ENCODE results near the gene CTRB1.
A peak's percentile ranks its signal among the peaks of the same experiment; 100 is the strongest.
"Not testable (repeated sequence)": the region's sequence is repeated elsewhere in the genome, so short reads cannot be mapped to it uniquely, and the experiment has no call there.

CTRB1 gene

DNA sequence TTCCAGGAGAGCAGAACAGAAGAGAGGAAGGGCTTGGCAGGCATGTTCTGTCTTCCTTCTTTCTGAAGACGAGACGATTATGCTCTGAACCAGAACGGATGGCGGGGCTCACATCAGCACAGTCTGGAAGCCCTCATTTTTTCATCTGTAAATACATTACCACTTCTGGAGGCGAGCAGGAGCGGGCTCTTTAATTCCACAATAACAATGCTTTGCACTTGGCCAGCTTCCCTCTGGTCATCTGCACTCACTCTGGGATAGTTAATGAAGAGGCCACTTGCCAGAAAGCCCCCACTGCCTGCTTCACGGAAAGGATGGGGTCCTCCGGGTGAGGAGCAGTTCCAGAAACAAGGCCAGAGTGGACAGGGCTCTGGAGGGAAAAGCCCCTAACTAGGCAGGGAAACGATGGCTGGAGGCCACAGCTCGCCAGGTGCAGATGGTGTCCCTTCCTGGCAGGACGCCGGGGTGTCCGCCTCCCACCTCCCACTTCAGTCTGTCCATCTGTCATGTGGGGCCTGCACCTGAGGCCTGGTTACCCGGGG, 45.7 kb downstream of the CTRB1 start:
- Histone ChIP-seq H3K4me3 (peak overlapping the region; percentile 47 to 78 (median 62)), H3K27ac (peak overlapping the region in 19 of 21 experiments; percentile 71 to 98 (median 90))

DNA sequence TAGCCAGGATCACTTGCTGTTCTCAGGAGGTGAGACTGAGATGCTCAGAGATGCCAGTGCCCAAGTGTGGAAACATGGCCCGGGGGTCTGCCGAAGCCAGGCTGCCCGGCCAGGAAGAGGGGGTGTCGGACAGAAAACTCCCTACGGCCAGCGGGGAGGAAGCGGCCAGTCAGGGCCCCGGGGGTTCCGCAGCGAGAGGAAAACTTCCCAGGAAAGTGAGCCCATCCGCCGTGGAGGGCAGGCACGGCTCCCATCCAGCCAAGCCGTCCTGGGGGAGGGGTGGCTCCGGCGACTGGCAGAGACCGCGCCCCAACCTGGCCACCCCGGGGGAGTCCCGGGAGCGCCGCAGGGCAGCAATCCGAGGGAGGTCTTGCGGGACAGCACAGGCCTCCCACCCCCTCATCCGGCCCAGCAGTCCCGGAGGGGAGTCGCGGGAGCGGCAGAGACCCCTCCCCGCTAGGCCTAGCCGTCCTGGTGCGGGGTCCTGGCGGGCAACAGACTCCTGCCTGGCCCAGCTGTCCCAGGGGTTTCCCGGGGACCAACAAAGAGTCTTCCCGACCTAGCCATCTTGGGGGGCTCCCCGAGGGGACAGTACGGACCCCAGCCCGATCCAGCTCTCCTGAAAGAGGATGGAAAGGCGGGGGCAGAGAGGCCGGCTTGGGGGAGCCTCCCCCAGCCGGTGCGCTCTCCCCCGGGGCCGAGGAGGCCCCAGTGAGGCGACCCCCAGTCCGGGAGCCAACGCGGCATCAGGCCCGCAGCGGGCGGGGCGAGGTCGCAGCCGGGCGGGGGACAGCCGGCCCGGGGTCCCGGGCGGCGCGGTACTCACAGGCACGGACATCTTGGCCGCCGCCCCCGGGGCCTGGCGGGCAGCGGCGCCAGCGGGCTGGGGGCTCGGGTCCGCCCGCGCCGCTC, 46.5 kb downstream of the CTRB1 start:
- Histone ChIP-seq H3K27ac (peak overlapping the region; percentile 71 to 98 (median 87)), H3K4me3 (peak overlapping the region; percentile 47 to 78 (median 62))

- H3K4me3 ChIP-seq, result peak overlapping the region; percentile 47 to 78 (median 62)
- H3K27ac ChIP-seq, result peak overlapping the region; percentile 71 to 98 (median 87)
Observed at GRCh38 chr16:75265911-75266701, 47.3 kb downstream of the CTRB1 start.

DNA sequence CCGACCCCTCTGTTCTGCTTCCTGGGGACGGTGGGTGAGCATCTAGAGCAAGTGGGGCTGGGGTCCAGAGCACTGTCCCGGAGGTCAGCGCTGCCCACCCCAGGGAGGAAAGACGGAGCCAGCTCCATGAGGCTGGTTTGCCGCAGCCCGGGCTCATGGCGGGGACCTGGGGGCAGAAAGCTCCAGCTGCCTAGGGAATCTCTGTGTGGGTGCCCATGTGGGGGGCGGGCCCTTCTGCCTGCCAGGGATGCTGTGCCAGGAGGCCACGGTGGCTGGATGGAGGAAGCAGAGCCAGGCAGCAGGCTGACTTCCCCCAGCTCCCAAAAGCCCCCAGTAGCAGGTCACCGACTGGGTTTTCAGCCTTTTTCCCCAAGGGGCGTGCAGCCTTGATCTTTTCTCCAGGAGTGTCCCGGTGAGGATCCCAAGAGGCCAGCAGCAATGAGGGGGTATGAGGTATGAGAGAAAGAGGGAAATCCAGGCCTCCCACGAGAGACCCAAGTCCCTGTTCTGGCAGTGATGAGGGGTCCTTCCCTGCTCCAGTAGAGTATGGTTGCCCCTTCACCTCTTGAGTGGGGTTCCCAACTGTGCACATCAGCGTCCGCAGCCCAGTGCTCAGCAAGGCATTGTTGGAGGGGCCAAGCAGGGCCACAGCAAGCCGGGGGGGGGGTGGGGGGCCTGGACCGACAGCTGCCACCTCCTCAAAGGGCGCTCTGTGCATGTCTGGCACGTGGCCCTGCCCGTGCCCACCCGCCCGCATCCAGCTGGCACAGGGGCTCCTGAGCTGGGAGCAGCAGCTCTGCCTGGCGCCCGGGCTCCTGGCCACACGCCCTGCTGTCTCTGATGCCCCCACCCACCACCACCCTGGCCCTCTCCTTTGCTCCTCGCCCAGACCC, 48.2 kb downstream of the CTRB1 start:
- Histone ChIP-seq H3K27ac (peak overlapping the region in 5 of 21 experiments; percentile 24 to 98 (median 90)), H3K4me3 (peak overlapping the region in 1 of 7 experiments; percentile 47)

- Histone ChIP-seq H3K4me3 (no peak overlapping the region), H3K27ac (peak overlapping the region in 2 of 21 experiments; percentile 24 to 51)
Observed at GRCh38 chr16:75267631-75268264, 49.0 kb downstream of the CTRB1 start.

DNA sequence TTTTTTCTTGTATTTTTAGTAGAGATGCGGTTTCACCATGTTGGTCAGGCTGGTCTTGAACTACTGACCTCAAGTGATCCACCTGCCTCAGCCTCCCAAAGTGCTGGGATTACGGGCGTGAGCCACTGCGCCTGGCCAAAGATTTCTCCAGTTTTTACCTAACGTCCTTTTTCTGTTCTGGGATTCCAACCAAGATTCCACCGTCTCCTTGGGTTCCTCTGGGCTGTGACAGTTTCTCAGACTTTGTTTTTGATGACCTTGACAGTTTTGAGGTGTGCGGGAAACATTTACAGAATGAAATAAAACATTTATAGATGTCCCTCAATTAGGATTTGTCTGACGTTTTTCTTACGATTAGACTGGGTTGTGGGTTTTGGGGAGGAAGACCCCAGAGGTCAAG, 50.6 kb downstream of the CTRB1 start:
- not testable (repeated sequence) for H3K27ac ChIP-seq, H3K4me3 ChIP-seq

GRCh38 chr16:75271441-75272096, 52.8 kb downstream of the CTRB1 start:
- Histone ChIP-seq H3K27ac (no peak overlapping the region), H3K4me3 (no peak overlapping the region)

DNA sequence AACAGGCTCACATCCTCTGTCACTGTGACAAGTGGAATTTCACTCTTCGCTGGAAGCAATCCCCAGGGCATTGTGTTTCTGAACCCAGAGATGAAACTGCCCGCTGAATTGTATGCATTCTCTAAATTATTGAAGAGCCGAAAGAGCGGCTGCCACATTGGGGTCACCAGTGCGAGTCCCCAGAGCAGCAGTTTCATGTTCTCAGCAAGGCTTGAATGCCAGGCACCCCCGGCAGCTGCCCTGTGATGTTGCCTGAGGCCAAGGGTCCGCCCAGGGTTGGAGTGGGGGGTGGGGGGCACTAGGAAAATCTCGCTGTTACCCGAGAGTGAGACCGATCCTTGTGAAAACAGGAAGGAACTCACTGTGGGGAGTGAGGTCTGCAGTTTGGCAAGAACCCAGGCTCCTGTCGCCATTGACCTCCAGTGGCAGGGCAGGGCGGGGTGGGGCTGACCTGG, 53.3 kb downstream of the CTRB1 start:
- Histone ChIP-seq H3K27ac (no peak overlapping the region), H3K4me3 (no peak overlapping the region)

DNA sequence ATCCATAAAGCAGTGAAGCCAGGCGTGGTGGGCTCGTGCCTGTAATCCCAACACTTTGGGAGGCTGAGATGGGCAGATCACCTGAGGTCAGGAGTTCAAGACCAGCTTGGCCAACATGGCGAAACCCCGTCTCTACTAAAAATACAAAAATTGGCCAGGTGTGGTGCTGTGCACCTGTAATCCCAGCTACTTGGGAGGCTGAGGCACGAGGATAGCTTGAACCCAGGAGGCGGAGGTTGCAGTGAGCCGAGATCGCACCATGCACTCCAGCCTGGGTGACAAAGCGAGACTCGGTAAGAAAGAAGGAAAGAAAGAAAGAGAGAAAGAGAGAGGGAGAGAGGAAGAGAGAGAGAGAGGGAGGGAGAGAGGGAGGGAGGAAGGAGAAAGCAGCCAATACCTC, 53.8 kb downstream of the CTRB1 start:
- H3K27ac ChIP-seq, result not testable (repeated sequence)

DNA sequence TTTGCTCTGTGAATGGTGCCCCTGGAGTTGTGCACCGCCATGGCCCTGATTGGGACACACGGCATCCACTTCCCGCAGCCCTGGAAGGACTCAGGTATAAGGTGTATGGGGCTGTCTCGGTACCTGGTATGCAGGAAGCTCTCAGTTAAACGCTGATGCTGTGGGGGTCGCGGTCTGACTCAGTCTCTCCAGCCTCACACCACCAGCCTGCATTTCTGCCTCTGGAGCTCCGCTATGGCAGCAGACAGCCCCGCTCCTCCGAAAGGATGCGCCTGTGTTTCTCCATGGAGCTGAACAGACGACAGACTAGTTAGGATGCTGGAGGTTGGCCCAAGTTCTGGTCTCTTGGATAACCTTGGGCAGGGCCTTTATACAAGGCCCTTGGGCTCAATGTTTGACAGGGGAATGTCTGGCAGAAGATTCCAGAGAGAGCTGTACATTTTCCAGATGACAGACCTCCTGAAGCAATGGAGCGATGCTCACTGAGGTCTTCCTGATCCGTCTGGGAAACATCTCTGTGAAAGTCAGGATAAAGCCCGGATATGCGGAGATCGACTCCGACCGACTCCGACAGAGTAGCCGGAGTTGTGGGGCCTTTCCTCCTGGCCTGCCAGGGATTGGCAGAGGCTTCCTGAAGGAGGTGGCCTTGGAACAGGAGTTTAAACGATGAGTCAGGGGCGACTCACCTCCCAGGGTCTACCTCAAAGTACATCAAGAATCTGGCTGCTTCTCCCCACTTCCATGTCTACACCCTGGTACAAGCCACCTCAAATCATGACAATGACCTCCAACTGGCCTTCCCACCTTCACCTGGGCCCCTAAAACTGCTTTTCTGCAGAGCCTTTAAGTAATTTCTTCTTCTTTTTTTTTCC, 54.5 kb downstream of the CTRB1 start:
- Histone ChIP-seq H3K4me3 (no peak overlapping the region), H3K27ac (no peak overlapping the region)

More for the DNA sequence above, 53.8 kb downstream of the CTRB1 start:
- H3K4me3 ChIP-seq, result not testable (repeated sequence)

All from skin epidermis (tissue), 12 donors.